ENCODE data around the gene ENTHD1. TPM values are rescaled to one million over a fixed set of nuclear protein-coding genes. Genes with fewer than 3 reads are reported as not detected.
A peak's percentile ranks its signal among the peaks of the same experiment; 100 is the strongest.
"Not testable (repeated sequence)": the region's sequence is repeated elsewhere in the genome, so short reads cannot be mapped to it uniquely, and the experiment has no call there.

Gene ENTHD1
- total RNA-seq, 3 donors from 2014 or later: not detected

DNA sequence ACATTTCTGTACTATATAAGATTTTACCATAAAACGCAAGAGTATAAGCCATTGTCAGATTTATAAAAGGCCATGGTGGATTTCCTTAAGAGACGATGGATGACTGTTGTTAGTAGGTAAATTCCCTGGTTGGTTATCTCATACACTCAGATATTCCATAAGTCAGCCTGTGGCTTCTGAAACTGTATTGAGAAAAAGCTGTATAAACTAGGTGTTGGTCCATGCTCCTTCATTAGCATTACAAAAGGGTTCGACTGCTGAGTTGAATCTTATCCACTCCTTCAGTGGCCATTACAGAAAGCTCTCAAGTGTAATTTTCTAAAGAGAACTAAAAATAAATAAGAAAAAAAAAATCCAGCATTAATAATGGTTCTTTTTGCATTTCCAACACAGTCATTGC is 12.6 kb upstream of the ENTHD1 start:
- no peaks in the 10 kb centered on the region for H3K36me3 ChIP-seq (ENCODE audit: low read depth)
- no peak overlapping the region for H3K4me3 ChIP-seq
- DNase-seq: no peak
- ATAC-seq: no peak
- no peaks in the 10 kb centered on the region for H3K9me3 ChIP-seq
- TF ChIP-seq, protein P1, sequence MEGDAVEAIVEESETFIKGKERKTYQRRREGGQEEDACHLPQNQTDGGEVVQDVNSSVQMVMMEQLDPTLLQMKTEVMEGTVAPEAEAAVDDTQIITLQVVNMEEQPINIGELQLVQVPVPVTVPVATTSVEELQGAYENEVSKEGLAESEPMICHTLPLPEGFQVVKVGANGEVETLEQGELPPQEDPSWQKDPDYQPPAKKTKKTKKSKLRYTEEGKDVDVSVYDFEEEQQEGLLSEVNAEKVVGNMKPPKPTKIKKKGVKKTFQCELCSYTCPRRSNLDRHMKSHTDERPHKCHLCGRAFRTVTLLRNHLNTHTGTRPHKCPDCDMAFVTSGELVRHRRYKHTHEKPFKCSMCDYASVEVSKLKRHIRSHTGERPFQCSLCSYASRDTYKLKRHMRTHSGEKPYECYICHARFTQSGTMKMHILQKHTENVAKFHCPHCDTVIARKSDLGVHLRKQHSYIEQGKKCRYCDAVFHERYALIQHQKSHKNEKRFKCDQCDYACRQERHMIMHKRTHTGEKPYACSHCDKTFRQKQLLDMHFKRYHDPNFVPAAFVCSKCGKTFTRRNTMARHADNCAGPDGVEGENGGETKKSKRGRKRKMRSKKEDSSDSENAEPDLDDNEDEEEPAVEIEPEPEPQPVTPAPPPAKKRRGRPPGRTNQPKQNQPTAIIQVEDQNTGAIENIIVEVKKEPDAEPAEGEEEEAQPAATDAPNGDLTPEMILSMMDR (IDR thresholded peaks at IDR 0.05): no peak
- no peaks in the 10 kb centered on the region for H3K4me1 ChIP-seq (ENCODE audit: low read depth)
- intact Hi-C loops (cut with DNase I, micrococcal nuclease): no loop called here

DNA sequence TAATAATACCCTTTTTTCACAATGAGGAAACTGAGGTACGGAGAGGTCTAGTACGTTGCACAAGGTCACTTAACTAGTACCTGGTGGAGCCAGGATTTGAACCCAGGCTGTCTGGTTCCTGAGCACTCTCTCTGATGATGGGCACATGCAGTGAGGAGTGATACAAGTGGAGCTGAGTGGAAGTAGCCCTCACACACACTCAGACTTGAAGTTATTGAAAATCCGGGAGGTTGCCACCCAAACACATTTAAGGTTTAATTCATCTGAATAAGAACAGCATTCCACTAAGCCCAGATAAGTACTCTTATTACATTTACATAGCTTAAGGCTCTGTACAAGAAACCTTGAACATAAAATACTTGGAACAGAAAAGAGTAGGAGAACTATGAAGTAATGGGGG is 12.1 kb upstream of the ENTHD1 start:
- H3K4me3 ChIP-seq: no peak overlapping the region

DNA sequence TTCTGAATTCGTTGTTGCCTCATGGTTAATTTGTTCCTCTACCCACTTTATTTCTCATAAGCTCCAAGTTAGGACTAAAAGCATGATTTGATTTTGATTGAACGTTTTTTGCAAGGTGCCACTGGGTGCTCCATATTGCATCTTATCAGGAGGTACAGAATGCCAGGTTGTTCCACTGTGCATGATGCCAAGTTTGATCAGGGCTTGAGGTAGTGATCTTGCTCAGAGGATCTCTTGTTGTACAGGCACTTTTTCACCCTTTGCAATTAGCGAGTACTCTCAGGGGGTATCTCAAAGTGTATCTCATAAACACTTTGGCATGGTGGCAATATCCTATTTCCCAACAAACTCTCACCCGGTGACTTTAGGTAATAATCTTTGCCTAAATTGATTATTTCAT is 11.3 kb upstream of the ENTHD1 start:
- TF ChIP-seq, protein P1 (IDR thresholded peaks at IDR 0.05): no peak
- Histone ChIP-seq H3K4me1 (ENCODE audit: low read depth) (no peaks in the 10 kb centered on the region), H3K36me3 (ENCODE audit: low read depth) (no peaks in the 10 kb centered on the region), H3K4me3 (no peak overlapping the region), H3K9me3 (no peaks in the 10 kb centered on the region)
- ATAC-seq (no peak), DNase-seq (no peak)
- intact Hi-C loops (cut with DNase I, micrococcal nuclease): no loop called here

More for the DNA sequence above, 12.1 kb upstream of the ENTHD1 start:
- intact Hi-C loops (cut with DNase I, micrococcal nuclease): no loop called here
- TF ChIP-seq, protein P1 (IDR thresholded peaks at IDR 0.05): no peak
- Histone ChIP-seq H3K9me3 (no peaks in the 10 kb centered on the region), H3K36me3 (ENCODE audit: low read depth) (no peaks in the 10 kb centered on the region), H3K4me1 (ENCODE audit: low read depth) (no peaks in the 10 kb centered on the region)
- DNase-seq (no peak), ATAC-seq (no peak)

DNA sequence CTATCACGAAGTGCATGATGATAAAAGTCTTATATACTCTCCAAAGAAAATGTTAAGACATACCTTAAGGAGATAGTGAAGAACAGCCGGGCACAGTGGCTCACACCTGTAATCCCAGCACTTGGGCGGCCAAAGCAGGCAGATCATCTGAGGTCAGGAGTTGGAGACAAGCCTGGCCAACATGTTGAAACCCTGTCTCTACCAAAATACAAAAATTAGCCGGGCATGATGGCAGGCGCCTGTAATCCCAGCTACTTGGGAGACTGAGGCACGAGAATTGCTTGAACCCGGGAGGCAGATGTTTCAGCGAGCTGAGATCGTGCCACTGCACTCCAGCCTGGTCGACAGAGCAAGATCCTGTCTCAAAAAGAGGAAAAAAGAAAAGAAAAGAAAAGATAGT is 10.5 kb upstream of the ENTHD1 start:
- H3K9me3 ChIP-seq; intact Hi-C loops (cut with DNase I, micrococcal nuclease); ATAC-seq; DNase-seq; H3K36me3 ChIP-seq (ENCODE audit: low read depth); H3K4me1 ChIP-seq (ENCODE audit: low read depth); H3K4me3 ChIP-seq: not testable (repeated sequence)

DNA sequence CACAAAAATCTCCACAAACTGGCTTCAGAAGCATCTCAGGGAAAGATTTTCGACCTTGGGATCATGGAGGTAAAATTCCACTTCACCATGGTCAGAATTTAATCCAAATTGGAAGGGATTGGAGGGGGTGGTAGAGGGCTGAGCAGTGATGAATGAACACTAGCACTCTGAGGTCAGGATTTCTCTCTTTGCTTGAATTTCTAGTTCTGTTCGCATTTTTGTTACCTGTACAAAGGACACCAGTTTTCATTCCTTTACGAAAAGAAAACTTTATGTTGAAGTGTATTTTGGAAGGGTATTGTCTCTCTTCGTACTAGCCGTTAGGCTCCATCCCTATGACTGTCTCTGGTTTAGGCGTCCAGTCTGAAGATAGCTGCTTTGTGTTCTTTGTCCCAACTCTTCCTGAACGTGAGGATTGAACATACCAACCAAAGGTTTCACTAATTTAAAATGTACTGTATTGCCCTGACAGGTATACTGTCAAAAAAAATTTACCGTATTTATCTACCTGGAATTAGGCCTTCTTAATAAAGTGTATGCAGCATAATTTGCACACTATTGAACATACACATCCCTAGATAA is 8.1 kb upstream of the ENTHD1 start:
- H3K4me3 ChIP-seq: no peak overlapping the region
- intact Hi-C loops (cut with DNase I, micrococcal nuclease): no loop called here
- TF ChIP-seq, protein P1 (IDR thresholded peaks at IDR 0.05): no peak

DNA sequence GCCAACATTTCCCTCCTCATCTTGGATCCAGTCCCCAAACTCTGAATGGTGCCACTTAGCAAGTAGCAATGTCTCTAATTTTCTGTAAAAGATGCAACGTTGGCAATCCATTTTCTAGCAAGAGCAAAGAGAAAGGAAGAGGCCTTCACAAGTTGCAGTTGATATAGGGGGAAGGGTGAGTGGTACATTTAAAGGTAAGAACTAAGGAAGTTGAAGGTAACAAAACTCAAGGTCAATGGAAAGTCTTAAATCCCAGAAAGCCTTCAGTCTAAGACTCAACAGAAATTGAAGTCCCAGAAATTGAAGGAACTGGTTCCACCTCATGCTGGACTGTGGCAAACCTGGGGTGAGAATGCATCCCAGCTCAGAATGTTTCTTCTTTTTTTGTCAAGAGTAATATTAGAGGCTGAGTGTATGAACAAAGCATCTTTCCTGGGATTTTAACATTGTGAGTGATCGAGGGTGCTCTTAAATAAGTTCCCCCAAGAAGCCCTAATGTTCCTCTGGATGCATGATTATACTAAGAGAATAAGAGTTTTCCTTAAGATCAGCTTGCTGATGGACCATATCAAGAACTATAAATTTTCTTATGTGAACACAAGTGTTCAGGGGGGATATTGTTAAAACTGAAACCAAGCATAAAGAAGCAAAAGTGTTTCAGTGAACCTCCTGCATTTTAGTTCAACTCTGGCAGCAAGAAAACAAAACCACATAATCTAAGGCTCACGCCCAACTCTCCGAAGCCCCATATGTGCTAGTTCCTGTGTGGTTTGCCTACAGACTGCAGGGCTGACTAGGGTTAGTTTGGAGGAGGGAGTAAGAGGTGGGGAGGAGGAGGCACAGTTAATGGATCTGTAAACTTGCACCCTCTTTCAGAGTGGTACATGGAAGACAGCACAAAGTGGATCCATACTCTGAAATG is 7.0 kb upstream of the ENTHD1 start, which contains the start of gene GRAP2:
Gene GRAP2, plus strand, starts transcription at position 779 of the 922 bp plus-strand sequence. CDS start 46,023 bp downstream, outside the sequence.
- DNase-seq: peak in 1 of 3 donors; percentile 45

More for the DNA sequence above, 8.1 kb upstream of the ENTHD1 start:
- Histone ChIP-seq H3K9me3 (no peaks in the 10 kb centered on the region), H3K36me3 (ENCODE audit: low read depth) (no peaks in the 10 kb centered on the region), H3K4me1 (ENCODE audit: low read depth) (no peaks in the 10 kb centered on the region)
- ATAC-seq: no peak
- no peak for DNase-seq

More for the DNA sequence above, 7.0 kb upstream of the ENTHD1 start, which contains the start of gene GRAP2:
- ATAC-seq: peak; percentile 89
- Histone ChIP-seq H3K4me3 (no peak within 1 kb of the TSS), H3K9me3 (no peaks in the 10 kb centered on the region), H3K36me3 (ENCODE audit: low read depth) (no peaks in the 10 kb centered on the region), H3K4me1 (ENCODE audit: low read depth) (no peaks in the 10 kb centered on the region)
- intact Hi-C loops (cut with DNase I, micrococcal nuclease): no loop called here
- TF ChIP-seq, protein P1 (IDR thresholded peaks at IDR 0.05): no peak

All from mucosa of descending colon (tissue), 3 donors.